Lower leg skin (tissue), 4 donors: ENCODE results near the gene RPS3. TPM values are rescaled to one million over a fixed set of nuclear protein-coding genes. Genes with fewer than 3 reads are reported as not detected.

Experiments used
- DNase-seq, 2 donors: peaks; one replicate each; pipeline ENCODE4 v3.0.0-alpha.2; 2019; ENCODE audit warnings: low spot score in 2 of 2
- H3K4me3 ChIP-seq: fragments of 200-600 bp; sonication (generic); 2 replicates; pipeline ENCODE4 v1.5.1; 2017; ENCODE audit warnings: mild to moderate bottlenecking, low read depth; ENCODE audit not compliant: poor library complexity, severe bottlenecking
- POLR2A ChIP-seq, 2 donors: fragments of 450-650 bp; IDR thresholded peaks; one replicate each; pipeline ENCODE4 v1.6.1; 2016 to 2017; ENCODE audit warnings: antibody characterized with exemption in 2 of 2, mild to moderate bottlenecking in 1 of 2, moderate library complexity in 1 of 2
- WGBS, 2 donors: methylation state at CpG; one replicate each; pipeline ENCODE4 v1.1.5; 2018; 5-methylcytosine and 5-hydroxymethylcytosine counted together
- intact Hi-C: fragments of 100-400 bp; cut with DNase I; formaldehyde crosslinking; loops from one replicate; pipeline ENCODE4 v1.15.0; 2023; ENCODE audit warnings: low total_unique reads
- total RNA-seq, 4 donors: library from RNA; depleted of rRNA; stranded (reverse); fragments of >200 nt; gene quantifications; one replicate each; pipeline ENCODE4 v1.1.0, GENCODE V29; 2016
- TF ChIP-seq, protein P1 (sequence below), 3 donors: fragments of 450-650 bp; IDR thresholded peaks; one replicate each; pipeline ENCODE4 v1.5.1; 2016; ENCODE audit warnings: antibody characterized with exemption in 3 of 3, mild to moderate bottlenecking in 3 of 3, moderate library complexity in 2 of 3

The RPS3 gene
- total RNA-seq, 4 donors from 2014 or later: 1,197 to 2,282 (median 2,051) TPM

DNA sequence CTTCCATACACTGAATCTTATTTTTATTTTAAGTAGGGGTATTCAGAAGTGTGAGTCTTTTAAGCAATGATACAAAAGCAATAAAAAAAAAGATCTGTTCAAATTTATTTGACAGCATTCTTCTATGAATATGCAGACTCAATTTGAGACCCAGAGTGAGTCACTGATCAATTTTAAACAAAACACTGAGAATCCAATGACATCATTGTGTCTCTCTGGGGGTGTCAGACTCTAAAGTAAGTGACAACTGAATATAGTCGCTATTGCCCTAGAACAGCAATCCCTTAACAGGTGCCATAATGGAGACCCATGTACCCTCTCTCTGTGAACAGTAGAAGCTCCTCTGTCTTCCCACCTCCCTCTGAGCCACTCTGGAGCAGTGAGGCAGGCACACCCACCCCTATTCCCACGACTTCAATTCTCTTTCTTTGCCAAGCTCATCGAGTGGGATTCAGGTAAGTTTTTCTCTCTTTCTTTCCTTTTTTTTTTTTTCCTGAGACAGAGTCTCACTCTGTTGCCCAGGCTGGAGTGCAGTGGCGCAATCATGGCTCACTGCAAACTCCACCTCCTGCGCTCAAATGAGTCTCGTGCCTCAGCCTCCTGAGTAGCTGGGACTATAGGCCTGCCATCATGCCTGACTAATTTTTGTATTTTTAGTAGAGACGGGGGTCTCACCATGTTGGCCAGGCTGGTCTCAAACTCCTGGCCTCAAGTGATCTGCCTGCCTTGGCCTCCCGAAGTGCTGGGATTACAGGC lies 5.1 kb upstream of the RPS3 start:
- TF ChIP-seq POLR2A (IDR thresholded peaks at IDR 0.05): no peak
- intact Hi-C loops: no loop called here
- H3K4me3 ChIP-seq: no peak overlapping the region
- DNase-seq: no peak
- WGBS, 2 donors: 84 to 86% methylated on average over 8 of the region's 8 CpGs

DNA sequence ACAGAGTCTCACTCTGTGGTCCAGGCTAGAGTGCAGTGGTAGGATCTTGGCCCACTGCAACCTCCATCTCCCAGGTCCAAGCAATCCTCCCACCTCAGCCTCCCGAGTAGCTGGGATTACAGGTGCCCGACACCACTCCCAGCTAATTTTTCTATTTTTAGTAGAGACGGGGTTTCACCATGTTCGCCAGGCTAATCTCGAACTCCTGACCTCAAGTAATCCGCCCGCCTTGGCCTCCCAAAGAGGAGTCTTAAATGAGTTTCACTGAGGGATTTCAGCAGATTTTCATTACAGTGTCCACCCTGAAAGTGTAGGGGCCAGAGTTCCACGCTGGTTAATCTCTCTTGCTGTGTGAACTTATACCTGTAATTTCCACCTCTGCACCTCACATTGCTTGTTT lies 412 bp upstream of the RPS3 start:
- TF ChIP-seq POLR2A (IDR thresholded peaks at IDR 0.05): no peak
- TF ChIP-seq, protein P1, sequence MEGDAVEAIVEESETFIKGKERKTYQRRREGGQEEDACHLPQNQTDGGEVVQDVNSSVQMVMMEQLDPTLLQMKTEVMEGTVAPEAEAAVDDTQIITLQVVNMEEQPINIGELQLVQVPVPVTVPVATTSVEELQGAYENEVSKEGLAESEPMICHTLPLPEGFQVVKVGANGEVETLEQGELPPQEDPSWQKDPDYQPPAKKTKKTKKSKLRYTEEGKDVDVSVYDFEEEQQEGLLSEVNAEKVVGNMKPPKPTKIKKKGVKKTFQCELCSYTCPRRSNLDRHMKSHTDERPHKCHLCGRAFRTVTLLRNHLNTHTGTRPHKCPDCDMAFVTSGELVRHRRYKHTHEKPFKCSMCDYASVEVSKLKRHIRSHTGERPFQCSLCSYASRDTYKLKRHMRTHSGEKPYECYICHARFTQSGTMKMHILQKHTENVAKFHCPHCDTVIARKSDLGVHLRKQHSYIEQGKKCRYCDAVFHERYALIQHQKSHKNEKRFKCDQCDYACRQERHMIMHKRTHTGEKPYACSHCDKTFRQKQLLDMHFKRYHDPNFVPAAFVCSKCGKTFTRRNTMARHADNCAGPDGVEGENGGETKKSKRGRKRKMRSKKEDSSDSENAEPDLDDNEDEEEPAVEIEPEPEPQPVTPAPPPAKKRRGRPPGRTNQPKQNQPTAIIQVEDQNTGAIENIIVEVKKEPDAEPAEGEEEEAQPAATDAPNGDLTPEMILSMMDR (IDR thresholded peaks at IDR 0.05): no peak
- no peak overlapping the region for H3K4me3 ChIP-seq
- no peak for DNase-seq
- 75% methylated on average over 8 of the region's 8 CpGs for WGBS, 2 donors
- intact Hi-C loops: no loop called here

DNA sequence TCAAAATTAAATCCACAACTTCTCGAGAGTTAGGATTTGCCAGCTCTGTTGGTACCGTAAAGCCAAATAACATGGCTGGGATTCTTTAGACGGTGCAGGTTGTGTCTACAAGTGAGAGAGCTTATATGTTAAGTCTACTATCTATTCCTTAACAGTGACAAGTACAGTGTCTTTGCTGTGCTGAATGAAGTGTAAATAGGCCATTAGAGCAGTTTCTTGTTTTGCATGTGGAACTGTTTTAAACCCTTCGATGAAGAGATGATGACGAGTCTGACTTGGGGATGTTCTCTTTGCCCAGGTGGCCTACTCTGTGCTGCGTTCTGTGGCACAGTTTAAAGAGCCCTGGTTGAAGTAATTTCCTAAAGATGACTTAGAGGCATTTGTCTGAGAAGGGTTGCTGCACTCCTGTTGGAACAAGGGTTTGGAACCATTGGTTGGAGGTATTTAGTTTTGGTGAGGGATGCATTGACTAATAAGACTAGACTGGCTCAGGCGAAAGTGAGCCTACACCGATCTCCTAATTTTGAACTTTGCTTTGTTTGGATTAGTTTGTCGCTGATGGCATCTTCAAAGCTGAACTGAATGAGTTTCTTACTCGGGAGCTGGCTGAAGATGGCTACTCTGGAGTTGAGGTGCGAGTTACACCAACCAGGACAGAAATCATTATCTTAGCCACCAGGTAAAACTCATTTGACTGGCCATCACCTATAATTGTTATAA lies 988 bp downstream of the RPS3 start:
- 7 to 11% methylated on average over 11 of the region's 11 CpGs for WGBS, 2 donors
- no peak for DNase-seq
- TF ChIP-seq, protein P1 (IDR thresholded peaks at IDR 0.05): no peak
- no peak for TF ChIP-seq POLR2A (IDR thresholded peaks at IDR 0.05)
- H3K4me3 ChIP-seq: peak overlapping the region; percentile 94
- intact Hi-C loops: no loop called here

DNA sequence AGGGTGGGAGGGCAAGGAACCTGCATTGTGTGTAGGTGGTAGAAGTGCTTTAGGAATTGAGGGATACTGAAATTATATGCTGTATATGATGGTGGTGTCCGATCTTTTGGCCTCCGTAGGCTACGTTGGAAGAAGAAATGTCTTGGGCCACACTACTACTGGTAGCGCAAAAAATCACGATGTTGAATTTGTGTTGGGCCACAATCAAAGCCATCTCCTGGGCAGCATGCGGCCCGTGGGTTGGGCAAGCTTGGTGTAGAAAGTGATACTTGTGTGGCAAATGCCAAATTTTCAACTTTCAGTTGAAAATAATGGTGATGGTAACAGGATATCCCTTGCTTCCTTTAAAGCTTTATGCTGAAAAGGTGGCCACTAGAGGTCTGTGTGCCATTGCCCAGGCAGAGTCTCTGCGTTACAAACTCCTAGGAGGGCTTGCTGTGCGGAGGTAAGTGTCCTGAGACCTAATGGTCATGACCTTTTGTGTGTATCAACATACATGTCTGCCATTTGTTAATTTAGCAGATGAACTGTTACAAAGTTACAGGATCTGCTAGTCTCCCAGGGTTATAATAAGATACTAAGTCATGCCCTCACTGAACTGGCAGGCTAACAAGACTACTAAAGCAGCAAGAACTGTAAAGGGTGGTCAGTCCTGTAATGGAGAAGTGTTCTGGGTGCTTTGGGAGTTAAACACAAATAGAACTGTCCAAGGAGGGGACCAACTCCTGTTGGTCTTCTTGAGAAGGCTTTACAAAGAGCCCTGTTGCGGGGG lies 2.9 kb downstream of the RPS3 start:
- 88 to 89% methylated on average over 10 of the region's 10 CpGs for WGBS, 2 donors
- no peak for TF ChIP-seq POLR2A (IDR thresholded peaks at IDR 0.05)
- TF ChIP-seq, protein P1 (IDR thresholded peaks at IDR 0.05): no peak
- intact Hi-C loops: no loop called here
- no peak for DNase-seq
- H3K4me3 ChIP-seq: no peak overlapping the region

DNA sequence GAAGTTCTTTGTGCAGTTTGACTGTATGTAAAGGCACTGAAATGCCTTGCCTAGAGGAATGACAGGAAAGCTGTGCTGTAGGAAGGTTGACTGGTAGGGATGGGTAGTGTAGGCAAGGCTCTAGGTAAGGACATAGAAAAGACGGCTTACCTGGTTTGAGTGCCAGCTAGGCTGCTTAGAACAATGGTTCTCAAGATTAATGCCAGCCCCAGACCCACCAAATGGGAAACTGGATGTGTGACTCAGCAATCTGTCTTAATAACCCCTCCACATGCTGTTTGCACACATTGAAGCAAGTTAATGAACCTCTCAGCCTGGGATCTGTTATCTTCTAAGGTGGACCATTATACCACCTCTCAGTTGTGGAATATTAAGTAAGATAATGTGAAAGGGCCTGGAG lies 3.7 kb downstream of the RPS3 start:
- WGBS, 2 donors: 48 to 54% methylated on average over 1 of the region's 1 CpG
- H3K4me3 ChIP-seq: no peak overlapping the region
- intact Hi-C loops: no loop called here
- TF ChIP-seq, protein P1 (IDR thresholded peaks at IDR 0.05): no peak
- no peak for TF ChIP-seq POLR2A (IDR thresholded peaks at IDR 0.05)
- no peak for DNase-seq
